NCI-H524 (cell line): ENCODE data around the gene IQSEC1.

Experiments
- DNase-seq, 2 experiments: peaks; one replicate each; lab custom pipeline; 2025; lab: John Stamatoyannopoulos, UW

IQSEC1 gene

GRCh38 chr3:13073326-13074005 is at the start of gene IQSEC1:
TSS of gene IQSEC1 (minus strand) at chr3:13073429. CDS start at chr3:13073014, 415 bp downstream.
- peak; percentile 31 to 85 for DNase-seq

- DNase-seq, result peak; percentile 26 to 71
Measured at GRCh38 chr3:13122081-13123012, 49.1 kb upstream of the IQSEC1 start.

GRCh38 chr3:13121553-13122001 is 48.3 kb upstream of the IQSEC1 start:
- no peak for DNase-seq

GRCh38 chr3:13120928-13121552 is 47.8 kb upstream of the IQSEC1 start:
- no peak for DNase-seq

GRCh38 chr3:13120289-13120927 is 47.2 kb upstream of the IQSEC1 start:
- DNase-seq, result no peak

- no peak for DNase-seq
Measured at GRCh38 chr3:13119471-13120220, 46.4 kb upstream of the IQSEC1 start.

- no peak for DNase-seq
Measured at GRCh38 chr3:13116426-13116825, 43.2 kb upstream of the IQSEC1 start.

- peak in 1 of 2 experiments; percentile 7 for DNase-seq
Measured at GRCh38 chr3:13115991-13116390, 42.8 kb upstream of the IQSEC1 start.

- DNase-seq, result no peak
Measured at GRCh38 chr3:13115576-13115910, 42.3 kb upstream of the IQSEC1 start.

- DNase-seq, result peak; percentile 36 to 73
Measured at GRCh38 chr3:13114811-13115575, 41.8 kb upstream of the IQSEC1 start.

GRCh38 chr3:13113346-13114330 is 40.4 kb upstream of the IQSEC1 start:
- no peak for DNase-seq

GRCh38 chr3:13112521-13113345 is 39.5 kb upstream of the IQSEC1 start:
- no peak for DNase-seq

GRCh38 chr3:13111873-13112520 is 38.8 kb upstream of the IQSEC1 start:
- DNase-seq, result no peak

- peak in 1 of 2 experiments; percentile 50 for DNase-seq
Measured at GRCh38 chr3:13111173-13111872, 38.1 kb upstream of the IQSEC1 start.

GRCh38 chr3:13110678-13111116 is 37.5 kb upstream of the IQSEC1 start:
- DNase-seq, result peak; percentile 77 to 92

- DNase-seq, result no peak
Measured at GRCh38 chr3:13109516-13109915, 36.3 kb upstream of the IQSEC1 start.

- DNase-seq, result no peak
Measured at GRCh38 chr3:13108861-13109260, 35.6 kb upstream of the IQSEC1 start.
